Neural cell (in vitro differentiated cells): ENCODE data around the gene RNF213.

Experiments used
- EZH2 ChIP-seq: fragments of 200-600, 300-800 bp; shearing (Covaris generic), sonication (generic); IDR thresholded peaks from 2 replicates; pipeline ENCODE4 v1.6.1; 2014; ENCODE audit warnings: antibody characterized with exemption, low read length, borderline replicate concordance, mild to moderate bottlenecking; ENCODE audit not compliant: insufficient read depth, poor library complexity, severe bottlenecking
- MXI1 ChIP-seq: fragments of 450-650 bp; conservative IDR thresholded peaks from 2 replicates; pipeline ENCODE4 v1.6.1; 2014; ENCODE audit warnings: antibody characterized with exemption, mild to moderate bottlenecking; ENCODE audit not compliant: poor library complexity, severe bottlenecking
- POLR2AphosphoS5 ChIP-seq: IDR thresholded peaks from 2 replicates; pipeline ENCODE4 v1.6.1; 2012
- TAF1 ChIP-seq: IDR thresholded peaks from 2 replicates; pipeline ENCODE4 v1.6.1; 2012; ENCODE audit warnings: low read depth
- TF ChIP-seq, protein P1 (sequence below): fragments of 450-650 bp; IDR thresholded peaks from 2 replicates; pipeline ENCODE4 v1.5.1; 2014; ENCODE audit warnings: antibody characterized with exemption, mild to moderate bottlenecking, moderate library complexity; ENCODE audit not compliant: poor library complexity, severe bottlenecking

DNA sequence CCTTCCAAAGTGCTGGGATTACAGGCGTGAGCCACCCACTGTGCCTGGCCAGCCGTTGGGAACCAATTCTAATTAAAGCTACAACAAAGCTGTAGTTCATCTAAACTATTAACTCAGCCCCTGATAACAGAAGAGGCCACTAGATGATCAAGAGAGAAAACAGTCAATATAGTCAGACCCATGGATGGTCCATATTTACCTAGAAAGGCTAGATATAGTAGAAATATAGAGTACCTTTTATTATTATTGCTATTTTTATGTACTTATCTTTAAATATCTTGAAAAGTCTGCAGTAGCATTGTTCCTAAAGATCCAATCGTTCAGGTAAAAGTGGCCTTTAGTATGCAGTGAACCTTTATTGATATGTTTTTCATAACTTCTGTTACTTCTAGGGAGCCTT is 43.2 kb downstream of the RNF213 start:
- TF ChIP-seq, protein P1, sequence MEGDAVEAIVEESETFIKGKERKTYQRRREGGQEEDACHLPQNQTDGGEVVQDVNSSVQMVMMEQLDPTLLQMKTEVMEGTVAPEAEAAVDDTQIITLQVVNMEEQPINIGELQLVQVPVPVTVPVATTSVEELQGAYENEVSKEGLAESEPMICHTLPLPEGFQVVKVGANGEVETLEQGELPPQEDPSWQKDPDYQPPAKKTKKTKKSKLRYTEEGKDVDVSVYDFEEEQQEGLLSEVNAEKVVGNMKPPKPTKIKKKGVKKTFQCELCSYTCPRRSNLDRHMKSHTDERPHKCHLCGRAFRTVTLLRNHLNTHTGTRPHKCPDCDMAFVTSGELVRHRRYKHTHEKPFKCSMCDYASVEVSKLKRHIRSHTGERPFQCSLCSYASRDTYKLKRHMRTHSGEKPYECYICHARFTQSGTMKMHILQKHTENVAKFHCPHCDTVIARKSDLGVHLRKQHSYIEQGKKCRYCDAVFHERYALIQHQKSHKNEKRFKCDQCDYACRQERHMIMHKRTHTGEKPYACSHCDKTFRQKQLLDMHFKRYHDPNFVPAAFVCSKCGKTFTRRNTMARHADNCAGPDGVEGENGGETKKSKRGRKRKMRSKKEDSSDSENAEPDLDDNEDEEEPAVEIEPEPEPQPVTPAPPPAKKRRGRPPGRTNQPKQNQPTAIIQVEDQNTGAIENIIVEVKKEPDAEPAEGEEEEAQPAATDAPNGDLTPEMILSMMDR, result no peak
- no peak for TF ChIP-seq POLR2AphosphoS5
- no peak for TF ChIP-seq TAF1
- TF ChIP-seq MXI1, result no peak
- no peak for TF ChIP-seq EZH2
